Fibroblast of lung (primary cell): ENCODE results near the gene CNDP1. TPM values are rescaled to one million over a fixed set of nuclear protein-coding genes. Genes with fewer than 3 reads are reported as not detected.

Experiments
- DNase-seq, 2 donors: peaks; one replicate each; pipeline versions ENCODE4 v3.0.0 to v3.0.0-alpha.2; 2010; ENCODE audit warnings: low read depth in 2 of 2
- H2AFZ ChIP-seq: 2 replicates; pipeline ENCODE4 v1.5.1; 2012; ENCODE audit warnings: low read length, control low read depth, inconsistent platforms
- H3K27ac ChIP-seq: 2 replicates; pipeline ENCODE4 v1.5.1; 2011; ENCODE audit warnings: low read length, control low read depth; ENCODE audit not compliant: insufficient read depth
- H3K27me3 ChIP-seq: 2 replicates; pipeline ENCODE4 v1.5.1; 2011; ENCODE audit warnings: mild to moderate bottlenecking, low read length; ENCODE audit not compliant: control insufficient read depth, insufficient read depth
- H3K36me3 ChIP-seq: 2 replicates; pipeline ENCODE4 v1.5.1; 2011; ENCODE audit warnings: low read length; ENCODE audit not compliant: control insufficient read depth, insufficient read depth
- H3K4me1 ChIP-seq: 2 replicates; pipeline ENCODE4 v1.5.1; 2011; ENCODE audit warnings: low read length; ENCODE audit not compliant: control insufficient read depth, insufficient read depth; ENCODE audit errors: extremely low read depth
- H3K4me2 ChIP-seq: 2 replicates; pipeline ENCODE4 v1.5.1; 2011; ENCODE audit warnings: low read length, control low read depth; ENCODE audit not compliant: insufficient read depth; ENCODE audit errors: extremely low read depth
- H3K4me3 ChIP-seq, 4 experiments: fragments of 200-600 bp in 1 of 4; sonication (generic) in 1 of 4; replicated peaks in 1 of 4; 2 replicates each; pipeline ENCODE4 v1.5.1; 2011 to 2016; ENCODE audit warnings: low read length in 4 of 4, low read depth in 3 of 4, mild to moderate bottlenecking in 3 of 4, control low read depth in 2 of 4, inconsistent platforms in 1 of 4, mixed read lengths in 1 of 4; ENCODE audit not compliant: insufficient read depth in 1 of 4; ENCODE audit errors: control extremely low read depth in 1 of 4
- H3K79me2 ChIP-seq: 2 replicates; pipeline ENCODE4 v1.5.1; 2012; ENCODE audit warnings: mild to moderate bottlenecking, low read length, inconsistent platforms; ENCODE audit not compliant: control insufficient read depth, insufficient read depth
- H3K9ac ChIP-seq: 2 replicates; pipeline ENCODE4 v1.5.1; 2011; ENCODE audit warnings: mild to moderate bottlenecking, low read length, control low read depth; ENCODE audit not compliant: insufficient read depth
- H3K9me3 ChIP-seq: 2 replicates; pipeline ENCODE4 v1.5.1; 2012; ENCODE audit warnings: low read depth, low read length; ENCODE audit not compliant: control insufficient read depth, insufficient read depth
- H4K20me1 ChIP-seq: 2 replicates; pipeline ENCODE4 v1.5.1; 2011; ENCODE audit warnings: low read length; ENCODE audit not compliant: control insufficient read depth, insufficient read depth; ENCODE audit errors: extremely low read depth
- EZH2 ChIP-seq: IDR thresholded peaks from 2 replicates; pipeline ENCODE4 v1.5.1; 2012; ENCODE audit warnings: low read length, control low read depth, mild to moderate bottlenecking; ENCODE audit errors: missing control alignments
- polyA plus RNA-seq, 2 donors: library from polyadenylated mRNA; depleted of rRNA in 1 of 2; stranded (reverse) in 1 of 2; unstranded in 1 of 2; fragments of >200 nt; gene quantifications; 2 replicates each; pipeline ENCODE4 v1.2.1, GENCODE V29; 2011 to 2012; ENCODE audit warnings: missing spikeins in 1 of 2
- total RNA-seq: library from RNA; depleted of rRNA; stranded (reverse); fragments of >200 nt; gene quantifications from 2 replicates; pipeline ENCODE4 v1.2.1, GENCODE V29; 2014
- TF ChIP-seq, protein P1 (sequence below), 2 donors: IDR thresholded peaks in 1 of 2; conservative IDR thresholded peaks in 1 of 2; 1 replicate in 1 of 2; 2 replicates in 1 of 2; pipeline ENCODE4 v1.5.1; 2011 to 2012; ENCODE audit warnings: low read length in 2 of 2, control low read depth in 1 of 2, inconsistent platforms in 1 of 2, low read depth in 1 of 2, mild to moderate bottlenecking in 1 of 2

The CNDP1 gene
- total and polyA plus RNA-seq, 2 donors (not counting 1 experiment from before 2014, with no cell fraction given) = not detected

DNA sequence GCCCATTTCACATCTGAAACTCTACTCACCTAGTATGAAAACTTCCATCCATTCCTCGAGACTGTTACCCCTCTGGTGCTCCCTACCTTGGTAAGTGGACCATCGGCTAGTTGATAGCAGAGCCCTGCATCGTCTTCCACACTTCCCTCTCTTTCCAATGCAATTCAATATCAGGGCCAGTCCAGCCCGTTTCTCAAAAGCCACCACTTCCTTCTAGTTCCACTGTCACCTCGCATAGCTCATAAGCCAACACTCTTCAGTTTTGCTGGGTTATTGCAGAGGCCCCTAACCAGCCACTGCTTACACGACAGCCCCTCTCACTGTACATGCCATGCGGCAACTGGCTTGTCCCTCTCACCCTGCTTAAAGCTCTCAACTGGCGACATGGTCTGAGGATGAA lies 53.1 kb downstream of the CNDP1 start:
- no peaks in the 10 kb centered on the region for H3K4me1 ChIP-seq
- H3K4me3 ChIP-seq = no peak overlapping the region
- TF ChIP-seq EZH2 = no peak
- TF ChIP-seq, protein P1, sequence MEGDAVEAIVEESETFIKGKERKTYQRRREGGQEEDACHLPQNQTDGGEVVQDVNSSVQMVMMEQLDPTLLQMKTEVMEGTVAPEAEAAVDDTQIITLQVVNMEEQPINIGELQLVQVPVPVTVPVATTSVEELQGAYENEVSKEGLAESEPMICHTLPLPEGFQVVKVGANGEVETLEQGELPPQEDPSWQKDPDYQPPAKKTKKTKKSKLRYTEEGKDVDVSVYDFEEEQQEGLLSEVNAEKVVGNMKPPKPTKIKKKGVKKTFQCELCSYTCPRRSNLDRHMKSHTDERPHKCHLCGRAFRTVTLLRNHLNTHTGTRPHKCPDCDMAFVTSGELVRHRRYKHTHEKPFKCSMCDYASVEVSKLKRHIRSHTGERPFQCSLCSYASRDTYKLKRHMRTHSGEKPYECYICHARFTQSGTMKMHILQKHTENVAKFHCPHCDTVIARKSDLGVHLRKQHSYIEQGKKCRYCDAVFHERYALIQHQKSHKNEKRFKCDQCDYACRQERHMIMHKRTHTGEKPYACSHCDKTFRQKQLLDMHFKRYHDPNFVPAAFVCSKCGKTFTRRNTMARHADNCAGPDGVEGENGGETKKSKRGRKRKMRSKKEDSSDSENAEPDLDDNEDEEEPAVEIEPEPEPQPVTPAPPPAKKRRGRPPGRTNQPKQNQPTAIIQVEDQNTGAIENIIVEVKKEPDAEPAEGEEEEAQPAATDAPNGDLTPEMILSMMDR (conservative IDR thresholded peaks at IDR 0.05 in 1 of 2, IDR thresholded peaks at IDR 0.05 in 1 of 2; ENCODE audit: low read depth in 1 of 2, low read length in 2 of 2) = no peak
- no peak for DNase-seq
- no peaks in the 10 kb centered on the region for H3K9me3 ChIP-seq
- H2AFZ ChIP-seq = no peak overlapping the region
- H4K20me1 ChIP-seq = no peaks in the 10 kb centered on the region
- no peak overlapping the region for H3K9ac ChIP-seq
- H3K79me2 ChIP-seq = no peaks in the 10 kb centered on the region
- no peak overlapping the region for H3K27ac ChIP-seq
- no peaks in the 10 kb centered on the region for H3K27me3 ChIP-seq
- H3K4me2 ChIP-seq = no peak overlapping the region
- H3K36me3 ChIP-seq = no peaks in the 10 kb centered on the region

DNA sequence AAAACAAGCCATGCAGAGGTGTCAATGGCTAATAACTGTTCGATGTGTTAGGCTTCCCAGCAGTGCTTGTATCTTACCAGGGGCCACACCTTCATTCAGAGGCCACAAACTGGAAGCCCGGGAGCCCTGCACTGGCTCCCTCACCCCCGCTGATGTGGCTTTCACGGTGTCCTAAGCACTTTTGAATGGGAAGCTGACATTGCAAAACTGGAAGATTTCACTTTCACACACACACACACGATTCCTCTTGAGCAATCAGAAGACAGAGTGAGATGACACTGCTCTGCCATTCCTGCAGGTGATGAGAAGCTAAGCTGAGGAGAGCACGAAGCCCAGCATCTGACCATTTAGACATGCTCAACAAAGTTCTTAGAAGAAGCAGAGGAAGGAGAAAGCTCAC lies 54.7 kb downstream of the CNDP1 start:
- Histone ChIP-seq H3K79me2 (no peaks in the 10 kb centered on the region), H3K4me2 (no peak overlapping the region), H3K27ac (no peak overlapping the region), H3K9me3 (no peaks in the 10 kb centered on the region), H3K4me1 (no peaks in the 10 kb centered on the region), H3K27me3 (no peaks in the 10 kb centered on the region), H3K9ac (no peak overlapping the region), H4K20me1 (no peaks in the 10 kb centered on the region), H2AFZ (no peak overlapping the region), H3K36me3 (no peaks in the 10 kb centered on the region), H3K4me3 (no peak overlapping the region)
- TF ChIP-seq EZH2 = no peak
- TF ChIP-seq, protein P1 (conservative IDR thresholded peaks at IDR 0.05 in 1 of 2, IDR thresholded peaks at IDR 0.05 in 1 of 2; ENCODE audit: low read depth in 1 of 2, low read length in 2 of 2) = no peak
- no peak for DNase-seq

DNA sequence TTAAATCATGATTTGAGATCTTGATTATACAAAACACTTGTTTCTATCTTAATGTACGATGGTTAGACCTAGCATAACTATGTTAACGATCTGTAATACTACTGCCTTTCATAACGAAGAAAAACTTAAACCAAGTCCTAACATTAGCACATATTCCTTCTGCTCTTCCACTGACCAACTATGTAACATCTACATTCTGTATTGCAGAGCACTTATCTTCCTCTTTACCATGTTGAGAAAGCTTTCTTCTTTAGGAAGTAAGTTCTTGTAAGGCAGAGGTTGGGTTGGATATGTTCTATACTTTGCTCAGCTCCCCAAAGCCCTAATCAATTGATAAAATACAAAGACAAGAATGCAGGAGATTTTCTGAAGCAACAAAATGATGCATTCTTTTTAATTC lies 55.5 kb downstream of the CNDP1 start:
- Histone ChIP-seq H3K79me2 (no peaks in the 10 kb centered on the region), H3K4me2 (no peak overlapping the region), H3K27me3 (no peaks in the 10 kb centered on the region), H4K20me1 (no peaks in the 10 kb centered on the region), H3K9me3 (no peaks in the 10 kb centered on the region), H3K27ac (no peak overlapping the region), H3K4me3 (no peak overlapping the region), H3K9ac (no peak overlapping the region), H2AFZ (no peak overlapping the region), H3K36me3 (no peaks in the 10 kb centered on the region), H3K4me1 (no peaks in the 10 kb centered on the region)
- DNase-seq = no peak
- no peak for TF ChIP-seq EZH2

DNA sequence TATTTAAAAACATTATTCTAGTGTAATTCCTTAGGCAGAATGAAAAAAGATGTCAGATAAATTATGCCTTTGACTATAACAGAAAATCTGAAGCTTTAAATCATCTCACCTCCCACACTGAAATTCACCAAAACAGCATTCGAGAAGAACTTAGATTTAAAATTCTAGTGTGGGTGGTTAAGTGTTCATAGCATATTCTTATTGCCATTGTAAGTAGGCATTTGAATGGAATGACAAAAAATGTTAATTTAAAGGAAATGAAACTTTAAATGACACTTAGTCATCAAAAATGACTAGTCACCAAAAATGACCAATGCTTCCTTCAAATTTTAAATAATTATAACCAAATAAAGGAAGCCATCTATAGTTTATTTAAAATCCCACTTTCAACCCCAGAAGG lies 56.4 kb downstream of the CNDP1 start:
- Histone ChIP-seq H3K4me1 (no peaks in the 10 kb centered on the region), H3K9me3 (no peaks in the 10 kb centered on the region), H3K79me2 (no peaks in the 10 kb centered on the region), H2AFZ (no peak overlapping the region), H3K4me2 (no peak overlapping the region), H4K20me1 (no peaks in the 10 kb centered on the region), H3K27ac (no peak overlapping the region), H3K27me3 (no peaks in the 10 kb centered on the region), H3K4me3 (no peak overlapping the region), H3K36me3 (no peaks in the 10 kb centered on the region), H3K9ac (no peak overlapping the region)
- no peak for TF ChIP-seq EZH2
- TF ChIP-seq, protein P1 (conservative IDR thresholded peaks at IDR 0.05 in 1 of 2, IDR thresholded peaks at IDR 0.05 in 1 of 2; ENCODE audit: low read depth in 1 of 2, low read length in 2 of 2) = no peak
- DNase-seq = no peak
